HL-60/S4 treated with phorbol 12-myristate 13-acetate at 8.2 ng/mL for 4 days and 3 days (cell line): ENCODE measurements around the gene FAM228B.
"Not testable (repeated sequence)": the region's sequence is repeated elsewhere in the genome, so short reads cannot be mapped to it uniquely, and the experiment has no call there.

Experiments used
- in situ Hi-C: fragments of 300-500 bp; cut with MboI; formaldehyde crosslinking; loops from 2 replicates; pipeline ENCODE4 v1.15.0; 2022; ENCODE audit warnings: low sequenced_read_pairs

Gene FAM228B

GRCh38 chr2:24153478-24153877, 30.2 kb downstream of the FAM228B start:
- in situ Hi-C loops: no loop called here

GRCh38 chr2:24158131-24158530, 34.9 kb downstream of the FAM228B start:
- in situ Hi-C loops: no loop called here

GRCh38 chr2:24159708-24160107, 36.4 kb downstream of the FAM228B start:
- in situ Hi-C loops: no loop called here

GRCh38 chr2:24160761-24161160, 37.5 kb downstream of the FAM228B start:
- in situ Hi-C loops: no loop called here

GRCh38 chr2:24162494-24162893, 39.2 kb downstream of the FAM228B start:
- in situ Hi-C loops: no loop called here

- in situ Hi-C loops: no loop called here
Measured at GRCh38 chr2:24163186-24163585, 39.9 kb downstream of the FAM228B start.

GRCh38 chr2:24163601-24164000, 40.3 kb downstream of the FAM228B start:
- in situ Hi-C loops: no loop called here

- in situ Hi-C loops: no loop called here
Measured at GRCh38 chr2:24164416-24164973, 41.2 kb downstream of the FAM228B start.

- in situ Hi-C loops: no loop called here
Measured at GRCh38 chr2:24169023-24169422, 45.8 kb downstream of the FAM228B start.

- in situ Hi-C loops: no loop called here
Measured at GRCh38 chr2:24174851-24175277, 51.6 kb downstream of the FAM228B start, which contains the start of gene FAM228A. FAM228A (plus strand) TSS chr2:24175053; CDS start chr2:24175481, 428 bp downstream.

GRCh38 chr2:24175631-24176187, 52.4 kb downstream of the FAM228B start:
- in situ Hi-C loops: no loop called here

- in situ Hi-C loops: no loop called here
Measured at GRCh38 chr2:24176326-24176725, 53.1 kb downstream of the FAM228B start.

GRCh38 chr2:24179683-24180082, 56.4 kb downstream of the FAM228B start:
- in situ Hi-C loops: no loop called here

GRCh38 chr2:24181849-24182248, 58.6 kb downstream of the FAM228B start:
- in situ Hi-C loops: no loop called here

GRCh38 chr2:24182507-24182906, 59.2 kb downstream of the FAM228B start:
- in situ Hi-C loops: no loop called here

- in situ Hi-C loops: no loop called here
Measured at GRCh38 chr2:24183366-24184069, 60.2 kb downstream of the FAM228B start.

GRCh38 chr2:24189551-24189950, 66.3 kb downstream of the FAM228B start:
- in situ Hi-C loops: no loop called here

GRCh38 chr2:24190503-24190902, 67.2 kb downstream of the FAM228B start:
- in situ Hi-C loops: no loop called here

GRCh38 chr2:24191156-24191555, 67.9 kb downstream of the FAM228B start:
- in situ Hi-C loops: no loop called here

GRCh38 chr2:24191848-24192247, 68.6 kb downstream of the FAM228B start:
- in situ Hi-C loops: no loop called here

GRCh38 chr2:24197213-24197612, 73.9 kb downstream of the FAM228B start:
- in situ Hi-C loops: not testable (repeated sequence)

- in situ Hi-C loops: no loop called here
Measured at GRCh38 chr2:24199968-24200590, 76.8 kb downstream of the FAM228B start.
